HG03439 (cell line): Measurements from ENCODE around the gene MED9.
"Not testable (repeated sequence)": the region's sequence is repeated elsewhere in the genome, so short reads cannot be mapped to it uniquely, and the experiment has no call there.

ENCODE experiments used
- ATAC-seq: cut with Tn5 transposase; IDR thresholded peaks from one replicate; pipeline ENCODE4 v1.9.1; 2021; ENCODE audit warnings: mild to moderate bottlenecking, moderate library complexity; ENCODE audit not compliant: unreplicated experiment

The MED9 gene

DNA sequence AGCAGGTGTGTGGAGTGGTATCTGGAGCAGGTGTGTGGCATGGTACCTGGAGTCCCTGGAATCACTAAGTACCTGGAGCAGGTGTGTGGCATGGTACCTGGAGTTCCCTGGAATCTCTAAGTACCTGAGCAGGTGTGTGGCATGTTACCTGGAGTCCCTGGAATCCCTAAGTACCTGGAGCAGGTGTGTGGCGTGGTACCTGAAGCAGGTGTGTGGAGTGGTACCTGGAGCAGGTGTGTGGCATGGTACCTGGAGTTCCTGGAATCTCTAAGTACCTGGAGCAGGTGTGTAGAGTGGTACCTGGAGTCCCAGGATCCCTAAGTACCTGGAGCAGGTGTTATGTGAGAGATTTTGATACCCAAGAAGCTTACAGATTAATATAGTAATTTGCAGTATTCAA lies 22.1 kb upstream of the MED9 start:
- ATAC-seq = not testable (repeated sequence)

DNA sequence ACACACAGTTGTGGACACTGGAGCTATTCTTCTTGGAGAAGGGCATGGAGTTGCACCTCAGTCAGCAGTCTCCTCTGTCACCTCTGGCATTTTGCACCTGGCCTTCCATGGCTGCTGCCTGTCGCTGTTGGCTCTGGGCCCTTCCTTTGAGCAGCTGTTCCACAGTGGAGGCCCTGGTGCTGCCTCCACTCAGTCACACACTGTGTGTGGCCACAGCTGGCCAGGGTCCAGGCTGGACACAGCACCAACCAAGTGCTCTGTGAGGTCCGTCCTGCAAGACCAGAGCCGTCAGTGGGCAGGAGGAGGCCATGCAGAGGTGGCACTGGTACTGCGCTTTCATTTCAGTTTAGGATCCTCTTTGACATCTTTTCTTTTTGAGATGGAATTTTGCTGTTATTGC lies 21.6 kb upstream of the MED9 start:
- no peak for ATAC-seq

DNA sequence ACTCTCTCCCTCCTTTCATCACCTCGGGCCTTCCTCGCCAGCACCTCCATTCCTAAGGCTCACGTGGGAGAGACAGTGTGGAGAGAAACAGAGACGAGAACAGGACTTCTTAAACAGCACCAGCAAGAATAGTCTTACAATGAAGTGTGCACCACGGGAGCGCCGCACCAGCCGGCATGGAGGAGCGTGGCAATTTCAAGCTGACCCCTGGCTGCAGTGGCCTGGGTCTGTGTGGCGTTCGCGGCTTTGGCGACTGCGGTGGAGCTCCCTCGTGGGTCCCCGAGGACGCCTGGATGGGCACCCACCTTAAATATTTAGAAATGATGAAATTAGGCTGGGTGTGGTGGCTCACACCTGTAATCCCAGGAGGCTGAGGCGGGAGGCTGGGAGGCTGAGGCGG lies 20.5 kb upstream of the MED9 start:
- ATAC-seq = no peak

DNA sequence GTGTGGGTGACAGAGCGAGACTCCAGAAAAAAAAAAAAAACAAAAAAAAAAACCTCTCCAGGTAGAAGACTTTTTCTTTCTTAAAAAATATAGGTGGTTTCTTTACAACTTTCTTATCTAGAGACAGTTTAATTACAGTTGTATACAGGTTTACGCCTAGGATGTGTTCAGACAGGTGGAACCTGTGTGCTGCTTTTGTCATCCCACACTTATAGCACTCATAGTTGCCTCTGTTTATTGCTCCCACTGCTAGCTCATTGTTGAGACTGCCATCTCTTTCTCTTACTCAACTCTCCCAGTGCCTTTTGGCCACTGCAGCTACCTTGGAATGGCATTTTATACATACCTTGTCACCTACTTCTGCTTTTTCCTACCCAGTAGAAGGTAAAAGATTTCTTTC lies 19.1 kb upstream of the MED9 start:
- no peak for ATAC-seq

DNA sequence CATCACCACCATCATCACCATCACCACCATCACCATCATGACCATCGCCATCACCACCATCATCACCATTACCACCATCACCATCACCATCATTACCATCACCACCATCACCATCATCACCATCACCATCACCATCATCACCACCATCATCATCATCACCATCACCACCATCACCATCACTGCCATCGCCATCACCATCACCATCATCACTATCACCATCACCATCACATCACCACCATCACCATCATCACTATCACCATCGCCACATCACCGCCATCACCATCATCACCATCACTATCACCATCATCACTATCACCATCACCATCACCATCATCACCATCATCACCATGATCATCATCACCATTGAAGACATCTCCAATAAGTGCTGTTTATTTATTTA lies 16.8 kb upstream of the MED9 start:
- ATAC-seq = no peak

DNA sequence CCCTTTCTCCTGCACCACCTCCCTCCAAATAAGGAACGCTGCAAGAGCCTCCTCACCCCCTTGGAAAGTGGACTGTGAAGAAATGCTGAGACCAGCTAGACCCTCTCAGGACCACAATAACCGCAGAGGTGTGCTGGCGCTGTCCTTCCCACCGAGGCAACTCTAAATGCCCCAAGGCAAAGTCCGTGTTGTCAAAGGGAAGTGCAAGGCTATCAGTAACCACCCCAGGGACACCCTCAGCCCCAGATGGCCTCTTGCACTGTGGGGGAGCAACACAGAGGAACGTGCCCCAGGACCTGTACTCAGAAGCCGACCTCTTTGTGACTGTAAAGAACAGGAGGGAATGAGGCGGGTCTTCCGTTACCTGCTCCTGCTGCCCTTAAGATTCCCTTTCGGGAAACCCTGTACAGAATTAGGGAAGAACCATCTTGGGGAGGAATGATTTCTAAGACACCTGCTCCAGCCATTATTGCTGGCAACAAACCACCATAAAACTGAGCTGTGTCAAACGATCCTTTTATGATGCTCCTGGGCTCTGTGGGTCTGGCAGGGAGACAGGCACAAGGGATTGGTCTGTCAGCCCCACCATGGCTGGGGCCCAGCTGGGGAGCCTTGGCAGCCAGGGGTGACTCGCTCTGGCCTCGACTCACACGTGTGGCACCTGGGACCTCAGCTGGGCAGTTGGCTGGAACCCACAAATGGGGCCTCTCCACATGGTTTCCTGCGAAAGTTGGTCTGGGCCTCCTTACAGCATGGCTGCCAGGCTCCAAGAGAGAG lies 14.6 kb upstream of the MED9 start:
- ATAC-seq = no peak

DNA sequence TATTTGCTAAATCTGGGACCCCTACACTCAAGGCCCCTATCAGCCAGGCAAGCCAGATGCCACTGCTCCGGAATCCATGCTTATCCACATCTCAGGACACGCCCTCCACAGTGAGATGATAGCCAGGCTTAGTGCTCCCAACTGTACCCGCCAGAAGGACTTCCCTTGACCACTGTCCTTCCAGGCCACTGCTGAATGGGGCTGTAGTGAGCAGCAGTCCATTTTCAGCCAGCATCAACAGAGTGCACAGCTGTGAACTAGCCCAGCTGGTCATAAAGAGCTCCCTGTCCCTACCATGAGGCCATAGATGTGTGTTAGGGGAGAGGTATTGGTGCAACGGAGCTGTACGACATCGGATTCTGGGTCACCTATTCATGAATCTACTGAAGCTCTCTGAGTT lies 13.0 kb upstream of the MED9 start:
- no peak for ATAC-seq

DNA sequence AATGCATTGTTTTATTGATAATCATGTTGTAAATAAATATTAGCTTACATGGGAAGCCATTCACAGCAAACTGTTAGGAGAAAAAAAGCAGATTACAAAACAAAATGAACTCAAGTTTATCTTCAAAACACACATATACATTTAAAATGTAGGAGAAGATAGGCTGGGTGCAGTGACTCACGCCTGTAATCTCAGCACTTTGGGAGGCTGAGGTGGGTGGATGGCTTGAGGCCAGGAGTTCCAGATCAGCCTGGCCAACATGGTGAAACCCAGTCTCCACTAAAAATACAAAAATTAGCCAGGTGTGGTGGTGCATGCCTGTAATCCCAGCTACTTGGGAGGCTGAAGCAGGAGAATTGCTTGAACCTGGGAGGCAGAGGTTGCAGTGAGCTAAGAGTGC lies 10.9 kb upstream of the MED9 start:
- not testable (repeated sequence) for ATAC-seq

DNA sequence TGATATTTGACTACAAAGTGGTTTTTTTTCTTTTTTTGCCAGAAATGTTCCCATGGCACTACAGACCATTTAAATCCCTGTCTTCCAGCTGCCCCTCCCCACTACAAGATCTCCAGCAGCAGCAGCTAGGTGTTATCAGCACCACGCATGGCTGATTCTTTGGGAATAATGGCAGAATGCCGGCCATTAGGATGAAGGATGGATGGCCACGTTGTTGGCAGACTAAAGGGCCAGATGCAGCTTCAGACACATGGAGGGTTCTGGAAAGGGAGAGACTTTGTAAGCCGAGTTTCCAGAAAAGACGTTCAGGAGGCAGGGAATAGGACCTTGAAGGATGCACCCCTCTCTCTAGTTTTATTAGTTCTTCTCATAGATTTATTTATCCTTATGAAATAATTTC lies 10.3 kb upstream of the MED9 start:
- ATAC-seq = no peak

DNA sequence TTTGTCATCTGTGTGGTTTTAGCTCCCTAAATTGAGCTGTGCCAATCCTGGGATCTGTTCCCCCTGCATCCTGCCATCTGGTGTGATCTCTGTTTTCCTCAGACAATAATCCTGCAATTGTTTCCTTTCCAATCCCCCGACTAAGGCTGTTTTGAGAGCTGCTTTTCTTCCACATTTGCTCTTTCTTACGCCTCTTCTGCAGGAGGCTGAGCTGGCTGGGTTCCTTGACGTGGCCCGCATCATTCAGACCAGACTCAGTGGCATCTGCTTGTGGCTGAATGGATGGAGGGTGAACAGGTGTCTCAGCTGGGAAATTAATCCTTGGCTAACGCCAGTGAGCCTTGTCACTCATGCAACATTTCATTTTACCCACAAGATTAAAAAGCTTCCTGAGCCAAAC lies 9.8 kb upstream of the MED9 start:
- no peak for ATAC-seq

DNA sequence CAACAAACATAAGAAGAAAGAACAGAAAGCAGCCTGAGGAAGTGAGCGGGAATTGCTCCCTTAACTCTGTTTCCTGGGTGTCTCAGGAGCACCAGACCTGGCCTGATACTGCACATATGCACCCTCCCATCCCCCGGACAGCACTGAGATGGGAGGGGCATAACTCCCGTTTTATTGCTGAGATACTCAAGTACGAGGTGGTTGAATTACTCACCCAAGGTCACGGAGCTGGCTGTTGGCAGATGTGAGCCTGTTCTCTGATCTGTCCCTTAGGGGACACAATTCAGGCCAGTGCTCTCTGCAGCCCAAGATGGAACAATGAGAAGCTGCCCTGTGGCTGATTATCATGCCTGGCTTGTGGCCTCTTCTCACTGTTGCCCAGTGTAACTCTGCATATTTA lies 9.1 kb upstream of the MED9 start:
- ATAC-seq = no peak

DNA sequence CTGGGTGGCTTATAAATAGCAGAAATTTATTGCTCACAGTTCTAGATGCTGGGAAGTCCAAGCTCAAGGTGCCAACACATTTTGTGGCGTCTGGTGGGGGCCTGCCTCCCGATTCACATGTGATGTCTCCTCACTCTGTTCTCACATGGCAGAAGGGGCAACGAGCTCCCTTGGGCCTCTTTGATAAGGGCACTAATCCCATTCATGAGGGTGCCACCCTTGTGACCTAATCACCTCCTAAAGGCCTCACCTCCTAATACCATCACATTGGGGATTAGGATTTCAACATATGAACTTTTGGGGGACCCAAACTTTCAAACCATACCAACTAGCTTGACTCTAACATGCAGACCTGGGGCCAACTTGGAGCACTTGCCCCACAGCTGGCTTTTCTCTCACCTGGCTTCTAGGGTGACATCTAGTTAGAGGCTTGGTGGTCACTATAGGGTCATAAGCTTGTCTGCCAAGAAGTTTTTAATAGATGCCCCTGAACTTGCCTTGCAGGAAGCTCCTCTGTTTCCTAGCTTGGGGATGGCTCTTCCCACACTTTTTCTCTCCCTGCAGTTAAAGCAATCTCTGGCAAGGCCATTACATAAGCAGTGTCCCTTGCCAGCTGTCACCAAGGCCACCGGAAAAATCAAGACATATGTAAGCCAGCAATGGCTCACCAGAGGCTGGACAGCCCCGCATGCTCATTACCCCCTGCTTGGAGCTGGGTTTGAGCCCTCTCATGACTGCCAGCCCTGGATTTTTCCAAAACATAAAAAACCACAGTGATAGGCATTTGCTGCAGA lies 8.4 kb upstream of the MED9 start:
- no peak for ATAC-seq

DNA sequence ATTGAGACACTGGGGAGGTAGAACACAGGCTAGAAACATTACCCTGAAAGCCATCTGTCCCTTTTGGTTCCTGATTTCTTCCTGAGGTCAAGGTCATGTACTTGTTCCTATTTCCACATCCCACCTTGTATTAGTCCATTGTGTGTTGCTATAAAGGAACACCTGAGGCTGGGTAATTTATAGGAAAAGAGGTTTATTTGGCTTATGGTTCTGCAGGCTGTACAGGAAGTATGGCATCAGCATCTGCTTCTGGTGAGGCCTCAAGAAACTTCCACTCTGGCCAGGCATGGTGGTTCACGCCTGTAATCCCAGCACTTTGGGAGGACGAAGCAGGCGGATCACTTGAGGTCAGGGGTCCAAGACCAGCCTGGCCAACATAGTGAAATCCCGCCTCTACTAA lies 7.4 kb upstream of the MED9 start:
- ATAC-seq = no peak

DNA sequence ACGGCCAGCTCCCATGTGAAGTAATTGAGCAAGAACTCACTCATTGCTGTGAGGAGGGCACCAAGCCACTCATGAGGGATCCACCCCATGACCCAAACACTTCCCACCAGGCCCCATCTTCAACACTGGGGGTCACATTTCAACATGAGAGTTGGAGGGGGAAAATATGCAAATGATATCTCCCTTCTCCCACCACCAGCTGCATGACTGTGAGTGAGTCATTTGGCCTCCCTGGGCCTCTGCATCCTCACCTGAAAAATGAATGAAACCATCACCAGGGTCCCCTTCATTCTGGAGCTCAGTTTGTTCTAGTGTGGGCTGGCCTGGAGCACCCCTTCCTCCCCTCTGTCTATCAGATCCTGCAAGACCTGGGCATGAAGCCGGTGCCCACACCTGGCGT lies 6.8 kb upstream of the MED9 start:
- ATAC-seq = no peak

DNA sequence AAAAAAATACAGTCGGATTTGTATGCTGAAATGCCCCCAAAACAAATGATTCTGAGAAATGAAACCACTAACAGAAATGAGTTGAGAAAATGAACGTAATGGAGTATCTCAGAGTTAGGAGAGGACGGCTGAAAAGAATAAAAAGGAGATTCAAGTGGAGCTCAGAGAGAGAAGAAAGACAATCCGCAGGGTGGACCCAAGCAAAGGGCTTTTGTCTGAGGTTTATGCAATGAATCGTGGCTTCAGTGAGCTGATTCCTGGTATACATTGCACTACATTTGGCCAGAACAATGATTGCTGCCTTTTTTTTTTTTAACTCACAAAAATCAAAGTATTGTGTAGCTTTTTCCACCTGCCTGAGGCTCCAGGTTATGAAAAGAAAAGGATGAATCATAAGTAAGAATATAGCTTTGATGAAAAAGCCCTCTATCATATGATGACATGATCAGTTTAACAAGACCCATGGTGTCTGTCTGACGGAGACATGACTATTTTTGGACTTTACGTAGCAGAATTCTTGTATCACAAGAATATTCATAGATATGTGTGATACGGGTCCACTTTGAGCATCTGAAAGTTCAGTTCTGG lies 4.4 kb upstream of the MED9 start:
- no peak for ATAC-seq

DNA sequence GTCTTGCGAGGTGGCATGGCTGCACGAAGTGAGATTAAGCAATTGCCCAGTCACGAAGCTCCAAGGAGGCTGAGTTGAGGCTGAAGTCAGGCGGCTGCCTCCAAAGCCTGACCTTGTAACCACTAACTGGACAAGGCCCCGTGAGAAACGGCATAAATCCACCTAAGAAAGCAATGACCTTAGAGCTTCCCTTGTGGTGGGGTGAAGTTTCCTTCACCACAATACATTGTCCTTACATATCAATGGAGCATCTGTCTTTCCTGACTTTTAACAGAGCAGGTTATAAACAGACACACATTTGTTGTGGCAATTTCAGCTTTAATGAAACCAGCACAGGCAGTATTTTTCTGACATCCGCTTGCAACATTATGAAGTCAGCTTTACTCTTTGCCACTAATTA lies 2.5 kb upstream of the MED9 start:
- ATAC-seq = no peak

DNA sequence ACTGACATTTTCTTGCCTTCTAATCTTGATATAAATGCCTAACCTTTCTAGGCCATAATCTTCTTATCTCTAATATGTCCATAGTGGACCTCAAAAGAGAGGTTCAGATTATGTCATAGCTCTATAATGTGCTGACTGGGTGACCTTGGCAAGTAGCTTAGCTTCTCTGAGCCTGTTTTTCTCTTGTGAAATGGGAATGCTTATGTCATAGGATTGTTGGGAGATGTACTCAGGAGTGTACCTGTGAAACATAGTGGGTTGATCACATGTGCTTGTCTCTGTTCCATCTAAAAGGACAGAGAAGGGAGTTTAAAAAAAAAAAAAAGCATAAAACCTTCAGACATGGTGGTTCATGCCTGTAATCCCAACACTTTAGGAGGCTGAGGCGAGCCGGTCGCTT lies 2.4 kb downstream of the MED9 start:
- no peak for ATAC-seq

DNA sequence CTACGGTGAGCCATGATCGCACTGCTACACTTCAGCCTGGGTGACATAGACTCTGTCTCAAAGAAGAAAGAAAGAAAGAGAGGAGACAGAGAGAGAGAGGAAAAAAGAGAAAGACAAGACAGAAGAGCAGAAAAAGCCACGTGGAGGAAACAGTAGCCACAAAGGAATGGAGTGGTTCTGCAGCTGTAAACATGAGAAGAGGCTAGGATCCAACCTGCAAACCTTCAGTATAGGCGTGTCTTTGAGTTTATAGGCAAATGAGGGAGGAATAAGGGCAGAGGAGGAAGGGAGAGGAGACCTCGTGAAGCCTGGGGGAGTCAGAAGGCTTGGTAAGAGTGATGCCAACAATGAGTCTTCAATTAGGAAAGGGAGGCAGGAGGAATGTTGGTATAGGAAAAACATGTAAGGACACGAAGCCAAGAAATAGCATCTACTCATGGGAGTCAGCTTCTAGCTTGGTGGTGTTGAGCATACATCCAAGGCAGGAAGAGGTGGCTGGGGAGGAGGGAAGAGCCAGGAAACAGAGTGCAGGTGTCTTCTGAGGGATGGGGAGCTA lies 3.9 kb downstream of the MED9 start:
- ATAC-seq = no peak

DNA sequence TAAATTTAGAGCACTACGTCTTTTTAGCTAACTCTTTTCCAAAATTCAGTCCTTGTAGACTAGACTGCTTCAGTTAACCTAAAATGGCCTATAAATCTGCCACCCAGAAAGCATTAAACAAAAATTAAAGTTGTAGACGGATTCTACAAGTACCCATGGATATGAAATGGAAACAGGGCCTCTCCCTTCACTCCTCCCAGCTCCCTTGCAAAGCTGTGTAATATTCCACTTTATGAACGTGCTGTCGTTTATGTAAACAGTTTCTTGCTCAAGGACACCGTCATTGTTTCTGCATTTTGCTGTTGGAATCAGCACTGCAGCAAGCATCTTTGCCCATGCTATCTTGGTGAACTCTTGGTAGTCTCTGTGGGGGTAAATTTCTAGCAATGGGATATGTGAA lies 5.1 kb downstream of the MED9 start:
- ATAC-seq = no peak

DNA sequence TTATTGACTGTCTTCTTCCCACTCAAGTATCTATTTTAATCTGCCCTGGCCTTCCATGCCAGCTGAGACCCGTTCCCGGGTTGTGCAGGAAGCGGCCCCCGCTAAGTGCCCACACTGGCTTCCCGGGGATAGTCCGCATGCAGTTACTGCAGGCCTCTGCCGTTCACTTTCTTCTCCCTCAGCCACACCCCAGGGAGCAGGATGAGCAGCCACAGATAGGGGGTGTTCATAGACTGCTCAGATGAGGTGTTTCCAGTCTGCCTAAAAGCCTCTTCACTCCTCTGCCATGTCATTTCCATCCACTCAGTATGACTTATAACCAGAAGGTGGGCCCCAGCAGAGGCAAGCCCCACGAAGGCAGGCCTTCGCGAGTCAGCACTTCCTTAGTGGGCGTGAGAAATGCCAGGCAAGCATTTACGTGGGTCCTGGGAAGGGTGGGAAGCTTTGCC lies 7.7 kb downstream of the MED9 start:
- ATAC-seq = no peak

DNA sequence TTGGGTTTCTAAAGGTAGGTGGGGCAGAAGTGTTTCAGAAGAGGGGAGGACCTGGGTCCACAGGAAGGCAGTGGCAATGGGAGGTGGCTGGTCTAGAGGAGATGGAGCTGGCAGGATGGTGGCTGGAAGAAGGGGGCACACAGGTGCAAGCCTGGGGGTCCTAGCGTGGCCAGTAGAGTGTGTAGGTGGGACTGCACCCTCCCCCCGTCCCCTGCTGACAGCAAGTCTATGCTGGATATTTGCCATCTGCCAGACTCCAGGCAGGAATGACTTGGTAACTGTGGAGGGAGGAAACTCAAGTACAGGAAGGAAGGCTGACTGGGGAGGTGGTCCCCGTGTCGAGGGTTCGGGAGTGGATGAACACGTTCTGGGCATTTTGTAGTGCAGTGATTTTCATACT lies 8.6 kb downstream of the MED9 start:
- no peak for ATAC-seq

DNA sequence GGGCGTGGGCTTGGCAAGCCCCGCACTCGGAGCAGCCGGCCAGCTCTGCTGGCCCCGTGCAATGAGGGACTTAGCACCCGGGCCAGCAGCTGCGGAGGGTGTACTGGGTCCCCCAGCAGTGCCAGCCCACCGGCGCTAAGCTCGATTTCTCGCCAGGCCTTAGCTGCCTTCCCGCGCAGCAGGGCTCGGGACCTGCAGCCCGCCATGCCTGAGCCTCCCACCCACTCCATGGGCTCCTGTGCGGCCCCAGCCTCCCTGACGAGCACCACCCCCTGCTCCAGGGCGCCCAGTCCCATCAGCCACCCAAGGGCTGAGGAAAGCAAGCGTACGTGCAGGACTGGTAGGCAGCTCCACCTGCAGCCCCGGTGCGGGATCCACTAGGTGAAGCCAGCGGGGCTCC lies 9.6 kb downstream of the MED9 start:
- not testable (repeated sequence) for ATAC-seq
